Stimulated activated CD8-positive, alpha-beta memory T cell treated with anti-CD3 and anti-CD28 coated beads, Interleukin-15, amount 100 ng/mL, for 1 hour (primary cell): ENCODE data around the gene LZTFL1.

Experiments
- DNase-seq: peaks from one replicate; pipeline ENCODE4 v3.0.0-alpha.2; 2020; ENCODE audit warnings: low read depth

LZTFL1 gene

GRCh38 chr3:45807681-45808540 lies 34.0 kb downstream of the LZTFL1 start:
- DNase-seq = no peak

GRCh38 chr3:45807133-45807532 lies 34.8 kb downstream of the LZTFL1 start:
- no peak for DNase-seq

- DNase-seq = no peak
Observed at GRCh38 chr3:45806072-45806471, 35.8 kb downstream of the LZTFL1 start.

DNA sequence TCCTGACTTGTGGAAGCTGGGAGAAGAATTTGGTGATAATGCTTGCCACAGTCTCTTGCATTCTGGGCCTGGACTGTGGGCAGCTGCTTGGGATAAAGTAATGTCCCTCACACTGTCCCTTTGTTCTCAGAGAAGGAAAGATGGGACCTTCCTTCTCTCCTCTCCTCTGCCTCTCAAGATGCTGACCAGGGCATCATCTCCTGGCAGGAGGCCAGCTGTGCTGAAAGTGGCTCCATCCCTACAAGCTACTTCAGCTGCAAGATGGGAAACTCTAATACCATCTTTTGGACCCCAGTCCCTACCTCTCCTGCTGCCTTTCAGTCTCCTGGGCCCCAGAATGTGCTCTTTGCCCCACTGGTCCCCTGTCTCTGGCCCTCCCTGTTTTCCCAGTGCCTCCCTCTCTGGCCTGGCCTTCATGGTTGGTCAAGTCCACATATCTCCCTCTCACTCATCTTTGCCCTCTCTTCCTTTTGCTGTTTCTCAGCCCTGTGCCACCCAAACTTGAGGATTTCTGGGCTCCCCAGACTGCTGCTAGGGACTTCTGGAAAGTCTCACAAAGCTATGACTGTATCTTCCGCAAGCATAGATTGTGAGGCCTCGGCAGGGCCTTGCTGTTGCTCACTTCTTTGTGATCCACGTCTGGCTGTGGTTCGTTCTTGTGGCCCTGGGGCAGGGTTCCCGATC lies 38.5 kb downstream of the LZTFL1 start:
- DNase-seq = no peak

GRCh38 chr3:45802146-45802545 lies 39.8 kb downstream of the LZTFL1 start:
- no peak for DNase-seq

DNA sequence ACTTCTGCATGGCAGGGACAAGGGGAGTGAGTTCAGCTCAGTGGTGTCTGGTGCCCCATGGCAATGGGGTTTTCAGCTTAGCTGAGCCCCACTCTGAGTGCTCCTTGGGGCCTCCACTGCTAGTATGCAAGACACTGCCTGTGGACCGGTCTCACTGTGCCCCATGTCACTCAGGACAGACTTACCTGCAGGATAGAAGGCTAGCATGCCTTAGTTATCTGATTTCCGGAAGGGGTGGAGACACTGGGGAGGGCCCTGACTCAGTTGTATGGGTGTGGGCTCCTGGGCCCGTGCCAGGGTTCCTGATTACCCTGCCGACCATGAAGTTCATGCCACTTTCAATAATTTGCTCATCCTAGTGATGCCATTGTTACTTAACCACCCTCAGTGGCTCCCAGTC lies 41.3 kb downstream of the LZTFL1 start:
- no peak for DNase-seq

DNA sequence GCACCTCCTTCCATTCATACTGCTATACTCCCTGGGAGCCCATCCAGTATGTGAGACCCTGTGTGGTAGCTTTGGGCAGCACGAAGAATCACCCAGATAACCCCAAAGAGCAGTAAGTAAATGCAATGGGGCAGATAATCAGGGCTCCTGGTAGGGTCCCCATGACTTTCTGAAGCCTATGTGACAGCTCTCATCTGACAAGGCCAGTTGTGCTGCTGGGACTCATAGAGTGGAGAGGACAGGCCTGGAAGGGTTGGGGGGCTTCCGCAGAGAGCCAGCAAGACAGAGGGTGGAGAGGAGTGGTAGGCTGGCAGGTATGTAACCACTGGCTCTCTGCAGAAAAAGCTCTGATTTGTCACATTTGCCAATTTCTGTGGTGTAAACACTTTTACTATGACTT lies 42.3 kb downstream of the LZTFL1 start:
- no peak for DNase-seq

- DNase-seq = no peak
Observed at GRCh38 chr3:45798034-45798433, 43.9 kb downstream of the LZTFL1 start.

- no peak for DNase-seq
Observed at GRCh38 chr3:45796902-45797637, 44.8 kb downstream of the LZTFL1 start.

DNA sequence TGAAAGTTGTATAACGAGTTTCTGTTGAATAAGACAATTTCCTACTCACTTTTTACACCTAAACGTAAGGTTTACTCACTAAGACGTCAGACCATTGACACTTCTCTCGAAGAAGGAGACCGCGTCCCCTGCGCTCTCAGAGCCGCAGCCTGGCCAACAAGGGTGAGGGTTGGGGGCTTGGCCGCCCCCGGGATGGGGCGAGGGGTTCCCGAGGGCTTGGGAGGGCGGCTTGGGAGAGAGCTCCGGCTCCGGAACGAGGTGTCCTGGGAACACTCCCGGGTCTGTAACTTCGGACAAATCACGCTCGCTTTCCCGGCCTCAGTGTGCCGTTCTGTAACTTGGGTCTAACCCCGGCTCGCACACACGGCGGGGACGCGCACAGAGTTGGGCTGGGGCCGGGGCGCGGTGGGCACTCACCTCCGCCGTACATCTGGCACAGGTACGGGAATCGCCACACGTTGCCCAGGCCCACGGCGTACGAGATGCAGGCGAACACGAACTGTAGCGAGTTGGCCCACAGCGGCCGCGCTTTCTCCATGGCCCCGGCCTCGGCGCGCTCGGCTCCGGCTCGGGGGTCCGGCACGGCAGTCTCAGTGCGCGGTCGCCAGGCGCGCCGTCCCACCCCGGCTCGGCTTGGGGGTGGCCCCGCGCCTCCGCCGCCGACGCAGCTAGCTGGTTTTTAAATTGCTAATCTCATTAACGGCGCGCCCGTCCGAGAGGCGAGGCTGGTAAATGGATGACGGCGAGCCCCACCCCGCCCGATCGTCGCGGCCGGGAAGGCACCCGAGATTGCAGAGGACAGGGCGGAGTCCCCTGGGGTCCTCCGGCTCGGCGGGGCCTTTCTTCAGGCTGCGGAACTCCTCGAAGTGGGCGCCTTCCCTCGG lies 45.8 kb downstream of the LZTFL1 start, which contains the start of gene SLC6A20:
Gene SLC6A20, minus strand, starts transcription at position 655 of the 884 bp plus-strand sequence. Its CDS starts 117 bp downstream, at position 538.
- no peak for DNase-seq

DNA sequence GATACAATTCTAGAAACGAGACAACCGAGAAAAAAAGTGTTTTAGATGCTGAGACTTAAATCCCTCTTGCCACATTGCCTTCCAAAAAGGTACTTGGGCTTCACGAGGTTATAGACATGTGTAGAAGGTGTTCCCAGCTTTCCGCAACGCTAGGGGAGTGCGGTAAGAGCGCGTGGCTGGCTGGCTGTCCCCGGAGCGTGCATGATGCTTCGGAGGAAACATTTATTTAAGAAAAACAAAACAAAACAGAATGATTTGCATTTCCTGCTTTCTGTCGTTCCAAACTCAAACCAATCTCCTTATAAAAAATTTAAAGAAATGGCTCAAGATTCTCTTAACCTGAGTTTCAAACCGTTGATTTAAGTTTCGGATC lies 46.4 kb downstream of the LZTFL1 start:
- no peak for DNase-seq

GRCh38 chr3:45794660-45795059 lies 47.3 kb downstream of the LZTFL1 start:
- DNase-seq = no peak

GRCh38 chr3:45794177-45794560 lies 47.8 kb downstream of the LZTFL1 start:
- no peak for DNase-seq

DNA sequence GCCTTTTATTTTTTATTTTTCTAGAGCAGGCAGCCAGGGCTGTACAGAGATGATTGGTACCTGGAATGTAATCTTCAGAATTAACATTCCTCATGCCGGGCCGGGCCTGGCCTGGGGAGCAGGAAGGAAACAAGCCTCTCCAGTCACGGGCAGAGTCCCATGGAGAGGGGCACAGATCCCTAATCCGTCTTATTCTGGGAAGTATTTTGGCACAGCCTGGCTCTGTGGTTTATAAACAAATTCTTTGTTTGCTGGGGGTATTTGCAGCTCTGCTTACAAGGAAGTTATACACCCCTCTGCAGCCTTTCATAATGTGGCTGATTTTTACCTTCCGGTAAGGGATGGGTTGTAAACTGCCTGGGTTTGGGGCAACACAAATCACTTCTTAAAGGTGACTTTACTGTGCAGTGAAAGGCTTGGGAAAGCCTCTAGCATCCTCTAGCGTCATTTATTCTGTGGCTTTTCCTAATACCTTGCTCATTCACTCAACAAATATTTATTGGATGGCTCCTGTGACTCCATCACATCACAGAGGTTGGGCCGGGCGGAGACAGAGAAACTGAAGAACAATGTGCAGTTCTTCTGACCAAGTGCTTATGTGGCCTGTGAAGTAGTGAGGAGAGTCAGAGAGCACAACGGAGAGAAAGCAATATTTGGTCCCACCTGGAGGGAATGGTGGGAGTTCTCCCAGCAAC lies 48.3 kb downstream of the LZTFL1 start:
- DNase-seq = no peak

DNA sequence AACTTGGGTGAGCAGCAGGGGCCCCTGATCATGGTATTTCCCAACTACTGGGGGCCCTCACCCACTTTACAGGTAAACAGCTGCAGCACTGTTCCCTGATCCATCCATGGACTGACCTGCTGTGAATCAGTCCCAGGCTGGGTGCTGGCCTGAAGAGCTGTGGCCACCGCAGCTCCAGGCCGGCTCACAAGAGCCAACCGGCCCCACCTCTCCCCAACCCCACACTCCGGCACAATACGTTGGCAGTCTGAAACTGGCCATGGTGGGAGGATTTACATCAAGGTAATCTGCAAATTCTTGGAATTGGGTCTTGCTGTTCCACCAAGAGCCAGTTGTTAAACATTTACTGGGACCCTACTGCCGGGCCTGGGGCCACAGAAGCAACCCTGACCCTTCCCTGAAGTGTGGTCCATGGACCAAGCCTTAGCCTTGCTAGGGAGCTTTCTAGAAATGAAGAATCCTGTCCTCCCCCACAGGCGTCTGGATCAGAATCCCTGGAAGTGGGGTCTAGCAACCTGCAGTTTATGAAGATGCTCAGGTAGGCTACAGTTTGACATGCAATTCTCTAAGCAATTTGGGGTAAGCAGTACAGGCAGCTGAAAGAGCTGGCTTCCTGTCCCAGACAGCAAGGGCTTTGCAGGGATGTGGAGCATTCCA lies 49.3 kb downstream of the LZTFL1 start:
- DNase-seq = no peak

DNA sequence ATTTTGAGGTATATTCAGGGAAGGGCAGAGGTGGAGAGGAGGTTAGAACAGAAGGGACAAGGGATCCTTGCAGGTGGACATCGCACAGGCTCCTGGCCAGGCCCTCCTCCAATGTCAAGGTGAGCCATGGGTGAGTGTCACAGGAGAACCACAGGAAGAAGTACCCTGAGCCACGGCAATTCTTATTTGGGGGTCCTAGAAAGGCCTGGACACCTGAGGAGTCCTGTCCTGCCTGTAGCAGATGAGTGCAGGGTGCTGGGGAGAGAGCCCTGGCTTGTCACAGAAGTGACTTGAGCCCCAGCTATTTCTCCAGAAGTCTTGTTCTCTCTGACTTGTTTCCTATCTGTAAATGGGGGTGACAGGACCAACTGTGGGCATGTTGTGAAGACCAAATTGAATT lies 49.9 kb downstream of the LZTFL1 start:
- no peak for DNase-seq

- DNase-seq = no peak
Observed at GRCh38 chr3:45790596-45790995, 51.3 kb downstream of the LZTFL1 start.

DNA sequence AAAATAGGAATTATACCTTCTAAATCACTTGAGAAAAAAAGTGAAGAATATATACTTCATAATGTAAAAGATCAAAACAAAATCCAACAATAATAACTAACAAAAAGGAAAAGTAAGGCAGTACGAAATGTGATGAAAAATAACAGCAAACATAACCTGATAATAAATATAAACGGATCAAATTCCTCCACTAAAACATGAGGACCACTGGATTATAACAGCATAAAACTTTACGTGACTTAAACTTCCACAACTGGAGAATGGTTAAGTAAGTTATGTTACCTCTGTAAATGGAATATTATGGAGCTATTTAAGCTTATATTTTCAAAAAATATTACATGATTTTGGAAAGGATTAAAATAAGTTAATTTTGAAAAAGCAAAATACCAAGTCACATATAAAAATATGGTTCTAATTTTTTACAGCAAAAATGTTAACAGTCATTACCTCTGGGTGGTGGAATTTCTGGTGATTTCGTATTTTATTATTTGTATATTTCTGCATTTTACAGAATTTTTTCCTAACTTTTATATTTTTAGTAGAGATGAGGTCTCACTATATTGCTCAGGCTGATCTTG lies 52.6 kb downstream of the LZTFL1 start:
- no peak for DNase-seq

DNA sequence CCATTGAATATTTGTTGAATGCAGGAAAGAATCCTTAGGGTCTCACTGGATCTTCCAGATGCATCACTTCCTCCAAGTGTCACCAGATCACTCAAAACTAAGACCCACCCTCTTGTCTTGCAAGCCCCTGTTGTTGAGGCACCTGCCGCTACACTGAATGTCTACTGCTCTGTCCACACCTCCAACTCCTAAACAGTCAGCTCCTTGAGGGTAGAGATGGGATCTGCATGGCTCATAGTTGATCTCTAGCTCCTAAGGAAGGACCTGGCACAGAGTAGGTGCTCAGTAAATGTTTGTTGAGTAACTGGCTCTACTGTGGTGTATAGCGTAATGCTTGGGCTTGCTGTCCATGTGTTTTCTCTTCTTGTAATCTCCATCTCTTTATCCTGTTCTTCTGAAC lies 54.4 kb downstream of the LZTFL1 start:
- no peak for DNase-seq

GRCh38 chr3:45786801-45787495 lies 55.0 kb downstream of the LZTFL1 start:
- DNase-seq = no peak
